GM21381 (cell line): ENCODE results near the gene RALGPS1.

Source experiments
- ATAC-seq: cut with Tn5 transposase; IDR thresholded peaks from one replicate; pipeline ENCODE4 v1.9.1; 2021; ENCODE audit warnings: mild to moderate bottlenecking, moderate library complexity; ENCODE audit not compliant: unreplicated experiment

Gene RALGPS1

DNA sequence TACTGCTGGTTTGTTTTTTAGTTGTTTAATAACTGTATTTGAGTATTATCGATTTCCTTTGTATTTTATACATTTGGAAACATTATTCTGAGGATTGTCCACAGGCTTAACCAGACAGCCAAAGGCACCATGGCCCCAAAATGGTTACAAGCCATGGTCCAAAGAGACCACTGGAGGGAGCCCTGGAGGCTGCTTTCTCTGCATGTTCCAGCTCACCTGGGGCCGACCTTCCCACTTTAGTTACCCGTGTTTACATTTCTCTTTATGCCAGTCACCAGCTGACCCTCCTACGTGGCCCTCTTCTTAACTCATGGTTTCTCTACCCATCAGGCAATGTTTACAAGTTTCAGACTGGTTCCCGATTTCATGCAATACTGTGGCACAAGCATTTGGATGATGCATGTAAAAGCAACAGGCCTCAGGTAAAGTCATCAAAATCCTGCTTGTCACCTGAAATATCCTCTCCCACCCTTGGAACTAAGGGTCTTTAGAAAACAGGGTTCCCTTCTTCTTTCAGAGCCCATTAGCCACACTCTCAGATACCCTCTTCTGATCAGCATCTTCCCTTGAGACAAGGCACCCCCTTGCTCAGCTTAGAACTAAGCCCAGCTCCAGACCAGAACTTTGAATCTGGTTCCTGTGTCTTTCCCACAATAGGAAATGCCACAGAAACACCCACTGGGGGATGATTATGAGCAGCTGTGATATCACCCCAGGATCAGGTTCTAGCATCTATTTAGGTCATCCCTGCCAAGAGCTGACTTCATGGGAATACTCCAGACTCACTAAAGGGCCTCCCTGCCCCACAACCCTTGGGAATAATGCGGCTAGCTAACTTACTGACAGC, 300.1 kb downstream of the RALGPS1 start:
- ATAC-seq = no peak

DNA sequence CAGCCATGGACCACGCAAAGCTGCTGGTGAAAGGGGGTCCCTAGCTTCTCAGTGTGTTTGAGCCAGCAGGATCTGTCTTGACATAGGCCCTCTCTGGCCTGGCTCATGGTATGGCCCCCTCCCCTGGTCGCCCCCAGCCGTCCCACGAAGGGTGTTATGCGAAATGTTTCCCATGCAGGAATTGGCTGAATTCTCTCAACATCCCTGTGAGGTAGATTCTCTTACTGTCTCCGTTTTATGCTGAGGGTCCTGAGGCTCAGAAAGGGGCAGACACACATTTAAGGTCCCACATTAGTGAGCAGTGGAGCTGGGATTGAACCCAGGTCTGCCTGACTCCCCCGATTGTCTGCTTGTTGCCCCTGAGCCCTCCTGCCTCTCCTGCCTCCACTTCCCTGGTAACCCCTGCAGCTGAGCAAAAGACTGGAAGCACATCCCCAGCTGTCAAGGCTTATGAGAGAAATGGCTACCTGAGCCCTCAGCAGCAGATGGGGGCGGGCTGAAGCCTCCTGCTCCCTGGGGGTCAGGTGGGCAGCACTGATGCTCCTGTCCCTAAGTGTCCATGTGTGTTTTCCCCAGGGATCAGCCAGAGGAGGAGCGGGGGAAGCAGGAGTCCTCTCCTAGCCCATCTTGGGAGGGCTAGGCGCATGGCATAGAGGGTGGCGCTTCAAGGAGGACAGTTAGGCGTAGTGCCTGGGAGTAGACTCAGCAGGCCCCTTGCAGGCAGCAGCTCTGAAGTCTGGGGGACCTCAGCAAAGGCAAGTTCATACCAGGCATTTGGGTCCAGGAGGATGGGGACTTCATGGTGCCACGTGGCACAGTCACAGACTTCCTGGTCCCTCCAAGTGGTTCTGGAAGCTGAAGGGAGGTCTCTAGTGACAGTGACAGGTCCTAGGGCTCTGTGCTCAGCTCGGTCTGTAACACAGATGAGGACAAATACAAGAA, 301.0 kb downstream of the RALGPS1 start:
- no peak for ATAC-seq

DNA sequence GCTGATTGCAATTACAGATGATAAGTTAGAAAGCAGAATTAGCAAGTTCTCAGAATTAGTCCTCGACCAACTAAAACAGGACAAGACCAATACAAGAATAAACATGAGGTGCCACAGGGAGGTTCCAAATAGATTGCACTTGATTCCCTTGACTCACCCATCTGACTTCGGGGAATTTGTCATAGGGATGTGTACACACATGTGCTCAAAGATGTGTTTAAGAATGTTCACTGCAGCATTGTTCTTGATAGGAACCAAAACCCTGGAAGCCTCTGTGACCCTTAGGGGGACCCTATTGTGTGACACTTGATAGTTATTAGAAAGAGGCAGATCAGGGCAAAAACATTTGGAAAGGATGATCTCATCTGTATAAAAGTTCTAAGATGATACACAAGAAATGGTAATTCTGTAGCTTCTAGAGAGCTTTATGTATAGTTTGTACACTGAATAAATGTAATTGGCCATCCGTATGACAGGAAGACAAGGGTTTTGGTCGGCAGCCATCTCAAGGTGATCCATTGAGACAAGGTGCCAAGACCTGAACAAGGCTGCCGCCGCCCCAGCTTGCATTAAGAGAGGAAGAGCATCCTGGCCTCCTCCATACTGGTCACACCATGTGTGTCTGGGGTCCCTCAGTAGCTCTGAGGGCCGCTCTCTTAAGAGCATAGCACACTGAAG, 301.8 kb downstream of the RALGPS1 start:
- ATAC-seq = no peak

DNA sequence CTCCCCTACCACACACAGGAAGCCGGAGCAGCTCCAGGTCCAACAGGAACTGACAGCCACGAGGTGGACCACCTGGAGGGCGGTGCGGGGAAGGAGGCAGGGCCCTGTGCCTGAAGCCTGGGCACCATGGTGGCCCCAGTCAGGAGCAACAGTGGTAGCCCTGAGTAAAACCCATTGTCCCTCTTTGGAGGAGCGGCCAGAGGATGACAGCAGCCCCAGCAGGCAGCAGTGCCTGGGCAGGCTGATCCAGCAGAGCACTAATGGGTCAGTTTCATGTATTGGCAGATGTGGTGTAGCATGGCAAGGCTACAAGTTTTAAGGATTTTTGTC, 302.3 kb downstream of the RALGPS1 start:
- no peak for ATAC-seq

DNA sequence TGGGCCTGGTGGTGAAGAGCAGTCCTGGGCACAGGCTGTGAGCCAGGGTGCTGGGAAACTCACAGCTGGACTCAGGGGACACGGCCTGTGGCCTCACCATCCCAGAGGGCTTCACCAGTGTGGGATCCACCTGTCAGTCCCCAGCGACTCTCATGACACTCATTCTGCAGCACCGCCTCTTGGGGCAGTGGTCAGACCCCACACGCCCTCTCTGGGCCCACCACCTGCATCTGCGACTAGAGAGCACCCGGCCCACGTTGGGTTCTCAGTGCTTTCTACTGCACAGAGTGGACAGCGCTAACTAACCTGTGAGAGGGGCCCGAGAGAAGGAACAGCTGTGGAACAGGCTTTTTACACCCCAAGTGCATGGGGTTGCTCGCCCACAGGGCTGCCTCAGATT, 304.2 kb downstream of the RALGPS1 start:
- ATAC-seq = no peak

DNA sequence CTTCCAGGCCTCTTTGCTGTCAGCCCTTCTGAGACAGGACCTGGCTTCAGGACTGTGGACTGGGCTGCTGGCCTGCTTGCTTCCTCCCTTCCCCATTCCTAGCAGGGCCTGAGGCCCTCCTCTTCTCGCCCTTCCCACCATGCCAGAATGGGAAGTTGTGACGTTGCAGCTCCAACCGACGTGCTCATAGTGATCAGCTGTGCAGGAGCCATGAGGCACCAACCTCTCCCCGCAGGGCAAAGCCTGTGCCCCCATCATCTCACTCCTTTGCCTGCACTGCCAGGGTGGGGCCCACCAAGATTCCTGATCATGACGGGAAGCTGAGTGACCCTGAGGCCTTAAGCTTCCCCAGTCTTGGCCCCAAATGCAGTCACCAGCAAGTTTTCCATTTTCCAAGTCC, 304.9 kb downstream of the RALGPS1 start:
- ATAC-seq = no peak

DNA sequence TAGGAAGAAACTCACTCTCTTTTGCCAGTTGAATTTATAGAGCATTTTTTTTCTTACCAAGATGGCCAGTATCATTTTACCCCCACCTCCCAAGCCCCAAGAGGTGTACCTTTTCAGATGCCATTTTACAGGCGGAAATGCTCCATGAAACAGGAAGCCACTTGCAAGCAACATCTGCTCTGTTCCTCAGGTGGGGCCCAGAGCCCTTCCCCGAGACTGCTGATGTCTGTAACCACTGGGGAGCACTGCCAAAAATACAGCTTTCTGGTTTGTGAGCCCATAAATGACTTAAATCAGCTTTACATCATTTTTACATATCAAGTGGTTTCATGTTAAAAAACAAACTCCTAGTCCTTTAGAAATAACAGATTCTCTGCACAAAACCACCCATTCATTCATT, 307.1 kb downstream of the RALGPS1 start:
- no peak for ATAC-seq

DNA sequence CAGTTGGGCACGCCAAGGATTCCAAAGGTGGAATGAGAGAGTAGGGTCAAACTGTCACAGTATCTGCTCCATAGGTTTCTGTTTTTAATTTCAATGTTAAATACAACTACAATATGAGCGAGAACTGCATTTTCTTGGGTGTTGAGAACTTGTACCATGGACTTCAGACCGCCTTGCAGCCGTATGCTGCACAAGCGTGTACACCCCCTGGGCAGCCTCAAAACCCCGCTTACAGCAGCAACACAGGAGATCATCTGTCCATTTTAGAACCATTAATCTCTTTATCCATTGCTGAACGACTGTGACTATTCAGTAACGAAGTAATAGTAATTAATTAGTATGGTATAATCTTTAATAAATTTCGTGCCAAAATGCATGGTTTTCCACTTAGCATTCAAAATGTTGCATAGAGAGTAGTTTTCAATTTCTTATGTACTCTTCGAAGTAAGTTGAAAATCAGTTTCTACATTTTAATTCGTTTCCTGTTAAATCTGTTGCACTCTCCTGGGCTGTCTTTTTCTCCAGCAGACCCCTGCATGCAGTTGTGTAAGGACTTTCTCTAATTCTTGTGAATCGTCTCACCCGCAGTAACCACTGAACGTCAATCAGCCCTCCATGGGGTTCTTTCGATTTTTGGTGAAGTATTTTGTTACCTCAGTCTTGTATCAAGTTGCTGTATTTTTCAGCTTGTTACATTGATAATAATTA, 308.0 kb downstream of the RALGPS1 start:
- no peak for ATAC-seq

DNA sequence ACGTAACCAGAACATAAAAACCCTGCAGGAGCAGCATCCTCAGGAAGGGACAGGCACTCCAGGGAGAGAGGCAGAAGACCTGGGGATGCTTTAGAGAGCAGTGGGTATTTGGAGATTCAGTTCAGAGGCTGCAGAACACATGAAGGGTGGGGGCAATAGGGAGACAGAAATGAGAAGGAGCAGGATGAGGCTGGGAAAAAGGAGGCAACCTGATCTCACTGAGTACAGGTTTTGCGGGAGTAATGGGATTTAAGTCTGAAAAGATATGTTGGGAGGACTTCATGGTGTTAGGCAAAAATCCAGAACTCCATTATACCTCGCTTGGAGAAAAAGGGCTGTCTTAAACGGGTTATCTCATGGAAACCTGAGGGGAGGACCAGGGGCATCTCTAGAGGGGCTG, 308.7 kb downstream of the RALGPS1 start:
- ATAC-seq = no peak

DNA sequence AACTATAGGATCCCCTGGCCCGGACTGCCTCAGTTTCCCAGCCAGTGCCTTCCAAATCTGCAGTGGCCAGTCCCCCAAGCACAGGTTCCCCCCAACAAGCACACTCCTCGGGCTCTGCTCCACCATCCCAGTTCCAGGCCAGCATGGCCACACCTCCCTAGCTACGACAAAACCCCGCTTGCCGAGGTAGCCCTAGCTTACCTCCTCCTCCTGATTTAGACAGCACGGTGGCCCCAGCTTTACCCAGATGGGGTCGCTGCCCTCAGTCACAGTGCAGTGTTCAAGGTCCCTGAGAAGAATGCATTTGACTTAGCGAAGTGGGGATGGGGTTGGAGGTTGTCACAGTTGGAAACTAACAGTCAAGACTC, 309.2 kb downstream of the RALGPS1 start:
- no peak for ATAC-seq

DNA sequence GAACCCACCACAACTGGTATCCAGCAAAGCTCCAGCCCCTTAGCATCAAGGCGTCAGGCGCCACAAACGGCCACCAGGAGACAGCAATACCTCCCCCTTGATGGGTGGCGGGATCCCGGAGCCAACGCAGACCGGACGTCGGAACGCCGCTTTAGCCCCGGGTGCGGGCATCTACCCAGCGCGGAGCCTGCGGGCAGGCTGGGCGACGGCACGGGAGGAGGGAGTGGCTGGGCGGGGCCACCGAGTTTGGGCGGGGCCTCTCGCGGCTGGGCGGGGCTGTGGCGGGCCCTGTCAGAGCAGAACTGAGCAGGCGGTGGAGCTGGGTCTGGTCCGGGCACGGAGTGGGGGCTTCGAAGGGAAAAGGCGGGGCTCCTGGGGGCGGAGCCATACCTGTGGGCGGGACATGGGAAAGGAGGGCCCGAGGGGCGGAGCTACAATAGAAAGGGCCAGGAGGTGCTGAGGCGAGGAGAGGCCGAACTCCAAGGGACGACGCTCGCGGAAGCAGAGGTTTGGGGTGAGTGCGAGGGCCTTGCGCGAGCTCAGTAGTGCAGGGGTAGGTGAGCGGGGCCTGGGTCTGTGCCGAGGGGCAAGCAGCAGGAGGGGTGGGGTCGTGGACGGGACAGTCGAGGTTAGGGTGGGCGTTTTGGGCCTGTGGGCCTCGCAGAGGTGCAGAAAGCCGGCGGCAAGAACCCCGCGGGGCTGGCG, 309.7 kb downstream of the RALGPS1 start:
- ATAC-seq = peak; percentile 53

DNA sequence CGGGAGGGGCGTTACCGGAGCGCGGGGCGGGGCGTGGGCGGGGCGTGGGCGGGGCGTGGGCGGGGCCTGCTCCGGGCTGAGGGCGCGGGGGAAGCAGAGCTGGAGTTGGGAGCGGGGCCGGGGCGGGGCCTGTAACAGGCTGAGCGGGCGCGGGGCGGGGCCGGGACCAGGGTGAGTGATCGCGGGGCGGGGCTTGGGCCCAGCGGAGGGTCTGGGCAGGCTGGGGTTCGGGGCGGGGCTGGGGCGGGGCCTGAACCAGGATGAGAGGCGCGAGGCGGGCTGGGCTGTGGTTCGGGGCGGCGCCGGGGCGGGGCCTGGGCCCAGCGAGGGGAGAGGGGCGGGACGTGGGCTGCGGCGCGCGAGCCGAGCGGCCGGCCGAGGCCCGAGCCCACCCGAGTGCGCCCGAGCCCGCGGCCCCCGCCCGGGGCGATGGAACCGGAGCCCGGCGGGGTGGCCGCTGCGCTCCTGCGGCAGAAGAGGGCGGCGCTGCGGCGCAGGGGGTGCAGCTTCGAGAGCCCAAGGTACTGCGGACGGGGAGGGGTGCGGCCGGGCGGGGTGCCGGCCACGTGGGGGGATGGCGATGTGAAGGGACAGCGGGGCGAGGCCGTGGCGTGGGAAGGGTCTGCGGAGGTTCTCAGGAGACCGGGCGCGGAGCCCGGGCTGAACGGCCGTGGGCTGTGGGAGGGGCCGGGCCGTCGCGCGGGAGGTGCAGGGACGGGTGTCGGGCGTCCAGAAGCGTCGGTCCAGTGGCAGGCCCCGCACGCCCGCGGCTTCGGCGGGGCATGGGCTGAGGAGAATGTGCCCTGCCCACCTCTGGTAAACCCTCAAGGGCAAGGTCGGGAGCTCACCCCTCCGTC, 310.5 kb downstream of the RALGPS1 start:
- ATAC-seq = peak; percentile 47

DNA sequence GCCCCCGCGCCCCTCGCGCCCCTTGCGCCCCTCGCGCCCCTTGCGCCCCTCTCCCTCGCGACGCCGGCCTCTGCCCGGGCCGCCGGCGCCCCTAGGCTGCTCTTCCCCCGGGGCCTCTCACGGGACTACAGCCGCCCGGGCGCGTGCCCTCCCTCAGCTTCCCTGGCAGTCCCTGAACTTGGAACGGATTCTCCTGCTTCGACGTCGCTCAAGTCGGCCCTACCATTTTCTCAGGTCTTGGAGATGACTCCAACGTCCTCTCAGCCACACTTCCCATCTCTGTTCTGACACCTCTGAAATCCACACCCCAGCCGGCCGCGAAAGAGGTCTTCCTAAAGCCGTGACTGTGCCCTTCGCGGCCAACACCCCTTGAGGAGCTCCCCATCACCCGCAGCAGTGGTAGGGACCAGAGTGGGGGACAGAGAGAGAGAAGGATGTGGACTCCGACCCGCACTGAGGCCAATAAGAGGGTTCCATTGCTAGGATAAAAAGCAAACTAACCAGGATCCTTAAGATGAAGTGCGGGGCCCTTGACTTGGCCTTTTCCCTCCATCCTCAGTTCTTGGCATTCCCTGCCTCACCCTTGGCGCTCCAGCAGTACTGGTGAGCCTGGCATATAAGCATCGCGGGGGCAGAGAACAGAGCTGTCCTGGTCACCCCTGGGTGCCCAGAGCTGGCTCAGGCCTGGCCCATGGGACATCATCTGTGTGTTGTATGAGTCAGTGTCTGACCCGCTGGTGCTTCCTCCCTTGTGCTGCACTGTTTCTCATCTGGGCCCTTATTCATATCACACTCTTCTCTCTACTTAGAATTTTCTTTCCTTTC, 311.4 kb downstream of the RALGPS1 start:
- no peak for ATAC-seq

DNA sequence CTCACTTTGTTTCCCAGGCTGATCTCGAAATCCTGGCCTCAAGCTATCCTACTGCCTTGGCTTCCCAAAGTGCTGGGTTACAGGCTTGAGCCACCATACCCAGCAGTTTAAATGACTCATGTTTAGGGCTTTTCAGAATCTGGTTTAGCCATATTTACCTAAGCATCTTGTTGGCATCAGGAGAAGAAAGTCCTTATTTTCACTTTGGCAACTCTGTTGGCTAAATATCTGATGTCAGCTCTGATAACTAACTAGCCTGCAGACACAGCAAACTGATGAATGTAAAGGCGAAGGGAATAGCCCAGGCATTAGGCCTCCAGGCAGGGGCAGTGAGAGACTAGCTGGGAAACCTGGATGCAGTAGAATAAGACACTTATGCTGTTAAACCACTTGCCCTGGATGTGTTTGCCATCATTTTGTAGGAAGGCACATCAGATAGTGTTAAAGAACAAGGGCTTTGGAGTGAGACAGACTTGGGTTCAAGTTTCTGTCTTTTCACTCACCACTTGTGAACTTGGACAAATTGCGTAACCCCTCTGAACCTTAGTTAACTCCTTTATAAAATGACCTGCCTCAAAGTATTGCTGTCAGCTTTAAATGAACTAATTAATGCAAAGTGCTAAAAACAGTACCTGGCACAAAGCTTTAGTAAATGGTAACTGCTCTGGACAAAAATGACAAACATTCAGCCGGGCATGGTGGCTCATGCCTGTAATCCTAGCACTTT, 315.3 kb downstream of the RALGPS1 start:
- ATAC-seq = no peak

DNA sequence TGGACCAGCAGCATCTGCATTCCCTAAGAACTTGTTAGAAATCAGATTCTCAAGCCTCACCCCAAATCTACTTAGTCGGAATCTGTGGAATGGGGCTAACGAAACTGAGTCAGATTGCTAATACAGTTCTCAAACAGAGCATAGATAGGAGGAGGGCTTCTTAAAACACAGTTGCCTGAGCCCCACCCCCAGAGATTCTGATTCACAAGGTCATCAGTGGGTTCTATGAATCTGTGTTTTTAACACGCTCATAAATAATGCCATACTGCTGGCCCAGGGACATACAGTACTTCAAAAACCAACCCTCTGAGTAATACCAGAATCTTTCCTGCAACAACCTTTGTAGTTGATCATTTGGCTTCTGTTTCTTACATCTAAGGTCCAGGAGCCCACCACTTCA, 317.1 kb downstream of the RALGPS1 start:
- no peak for ATAC-seq

DNA sequence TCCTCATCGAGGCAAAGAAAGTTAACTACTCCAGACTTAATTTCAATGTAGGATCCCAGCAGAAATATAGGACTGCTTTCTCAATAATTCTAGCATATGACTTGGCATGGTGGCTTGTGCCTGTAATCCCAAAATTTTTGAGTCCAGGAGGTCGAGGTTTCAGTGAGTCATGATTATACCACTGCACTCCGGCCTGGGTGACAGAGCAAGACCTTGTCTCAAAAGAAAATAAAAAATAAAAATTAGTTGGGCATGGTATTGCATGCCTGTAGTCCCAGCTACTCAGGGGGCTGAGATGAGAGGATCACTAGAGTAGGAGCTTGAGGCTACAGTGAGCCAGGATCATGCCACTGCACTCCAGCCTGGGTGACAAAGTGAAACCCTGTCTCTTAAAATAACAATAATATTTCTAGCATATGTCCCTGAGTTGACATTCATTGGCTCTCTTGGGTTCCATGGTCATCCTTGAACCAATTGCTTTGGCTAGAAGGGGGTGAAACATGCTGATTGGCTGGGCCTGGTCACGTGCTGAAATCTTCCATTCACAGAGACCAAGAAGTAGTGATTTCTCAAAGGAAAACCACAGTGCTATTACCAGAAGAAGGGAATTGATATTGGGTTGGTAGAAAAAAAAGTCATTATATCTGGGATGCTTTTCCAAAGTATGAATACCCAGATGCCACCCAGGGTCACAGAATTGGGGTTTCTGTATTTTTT, 318.4 kb downstream of the RALGPS1 start:
- ATAC-seq = no peak

DNA sequence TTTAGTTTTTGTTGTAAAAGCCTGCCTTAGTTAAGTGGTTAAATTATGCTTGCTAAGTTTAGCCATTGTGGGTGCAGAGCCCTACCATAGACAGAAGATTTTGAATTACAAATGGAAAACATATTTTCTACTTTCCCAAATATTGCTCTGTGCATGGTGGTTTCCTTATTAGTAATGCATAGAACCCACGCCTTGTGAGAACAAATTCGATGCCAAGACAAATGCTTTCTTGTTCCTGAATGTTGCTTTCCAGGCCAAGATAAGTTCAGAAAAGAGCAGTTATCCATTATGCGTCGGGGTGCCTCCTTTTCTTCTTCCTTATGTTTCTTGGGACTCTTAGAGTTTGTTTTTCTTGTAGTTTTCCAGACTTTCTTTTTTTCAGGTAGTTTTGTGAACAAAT, 319.0 kb downstream of the RALGPS1 start:
- ATAC-seq = no peak
